CD4-positive, alpha-beta T cell treated with Interleukin-6 for 4 hours (primary cell): ENCODE measurements around the gene ZYX.

Source experiments
- DNase-seq: peaks from one replicate; pipeline ENCODE4 v3.0.0-alpha.2; 2020; ENCODE audit warnings: mixed read lengths

The ZYX gene

GRCh38 chr7:143426479-143427142 is 45.5 kb downstream of the ZYX start:
- DNase-seq, result no peak

DNA sequence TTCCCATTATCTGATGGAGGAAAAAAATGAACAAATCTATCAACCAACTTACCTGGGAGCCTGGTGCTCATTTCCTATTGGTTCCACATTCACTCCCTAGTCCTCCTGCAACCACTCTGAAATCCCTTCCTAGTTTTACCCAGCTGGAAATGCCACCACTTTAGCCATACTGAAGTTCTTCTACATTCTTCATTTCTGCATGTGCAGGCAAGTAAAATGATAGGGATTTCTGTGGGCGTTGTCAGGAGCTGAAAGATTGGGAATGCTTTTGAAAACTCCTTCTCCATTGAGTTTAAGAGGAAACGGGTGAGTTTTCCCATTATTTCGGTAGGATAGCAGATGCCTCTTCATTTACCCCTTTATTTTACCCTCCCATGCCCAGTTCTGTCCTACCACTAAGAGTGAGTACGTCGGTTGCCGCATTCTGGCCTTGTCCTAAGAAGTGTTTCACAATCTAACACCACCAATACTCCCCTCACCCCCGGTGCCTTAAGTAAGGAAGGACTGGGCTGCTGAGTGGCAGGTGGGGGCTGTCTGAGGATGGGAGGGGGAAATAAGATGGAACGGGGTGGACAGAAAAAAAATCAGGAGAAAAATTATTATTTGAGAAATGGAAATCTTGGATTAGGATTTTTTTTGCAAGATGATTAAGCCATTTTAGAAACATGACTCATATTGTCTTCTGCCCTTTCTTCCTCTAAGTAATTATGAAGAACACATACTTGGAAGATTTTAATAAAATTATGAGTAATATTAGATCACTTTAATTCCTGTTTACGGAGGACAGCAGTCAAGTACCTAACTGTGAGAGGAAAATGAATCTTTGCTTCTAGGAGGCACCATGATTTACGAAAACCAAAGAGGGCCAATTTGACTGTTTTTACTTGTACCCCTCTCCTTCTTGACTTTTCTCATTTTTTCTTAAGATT is 48.9 kb downstream of the ZYX start:
- DNase-seq, result no peak

- no peak for DNase-seq
Observed at GRCh38 chr7:143431109-143431508, 50.0 kb downstream of the ZYX start.

DNA sequence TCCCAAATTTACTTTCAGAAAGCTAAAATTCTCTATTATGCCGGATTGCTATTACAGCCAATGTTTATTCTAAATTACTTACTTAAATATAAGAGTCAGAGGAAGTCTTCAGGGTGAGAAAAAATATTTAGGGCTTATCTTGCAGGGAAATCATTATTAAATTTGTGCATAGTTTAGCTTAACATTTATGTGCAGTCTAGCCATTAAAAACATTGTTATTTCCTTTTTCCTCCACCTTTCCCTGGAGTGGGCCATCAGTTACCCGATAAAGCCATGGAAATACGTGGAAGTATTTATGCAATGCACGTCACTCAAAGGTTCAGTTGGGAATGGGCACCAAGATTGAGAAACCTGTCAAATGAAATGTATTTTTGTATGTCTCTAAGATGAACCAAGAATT is 52.6 kb downstream of the ZYX start:
- no peak for DNase-seq

DNA sequence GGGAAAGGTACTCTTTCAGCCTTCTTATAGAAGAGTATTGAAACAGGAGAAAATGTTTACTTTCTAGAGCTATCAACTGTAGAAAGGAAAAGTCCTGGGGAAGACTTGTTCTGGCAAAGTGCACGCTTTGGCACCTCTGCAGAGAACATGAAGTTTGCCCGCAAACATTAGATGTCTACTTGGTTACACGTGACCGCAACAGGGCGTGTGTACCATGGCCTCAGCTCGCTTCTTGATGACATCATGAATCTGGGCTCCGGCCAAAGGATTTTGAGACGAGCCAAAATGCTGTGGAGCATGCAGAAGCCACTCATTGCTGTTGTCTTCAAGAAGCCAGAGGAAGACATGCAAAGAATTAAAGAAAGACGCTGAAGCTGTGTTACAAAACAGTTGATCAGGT is 53.5 kb downstream of the ZYX start:
- no peak for DNase-seq

GRCh38 chr7:143435266-143435665 is 54.1 kb downstream of the ZYX start:
- DNase-seq, result no peak

- no peak for DNase-seq
Observed at GRCh38 chr7:143436325-143436946, 55.3 kb downstream of the ZYX start.

DNA sequence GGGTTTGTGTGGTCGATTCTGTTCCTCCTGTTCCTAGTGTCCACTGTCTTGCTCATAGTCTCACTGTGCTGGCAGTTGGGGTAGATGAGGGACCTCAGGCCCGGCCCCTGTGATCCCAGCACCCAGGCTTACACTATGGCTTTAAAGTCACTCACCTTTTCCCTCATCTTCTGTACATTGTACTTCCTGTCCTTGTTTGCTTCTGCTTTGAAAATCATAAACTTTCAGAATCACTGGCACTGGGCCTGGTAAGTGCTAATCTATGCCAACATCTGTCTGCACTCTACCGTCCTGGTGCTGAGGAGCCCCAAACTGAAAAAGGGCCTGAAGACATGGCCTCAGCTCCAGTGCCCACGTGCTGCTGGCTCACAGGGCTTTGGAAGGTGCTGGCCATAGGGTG is 56.4 kb downstream of the ZYX start:
- DNase-seq, result no peak

GRCh38 chr7:143439866-143440265 is 58.7 kb downstream of the ZYX start:
- DNase-seq, result no peak
